ENCODE data around the gene HYLS1. TPM values are rescaled to one million over a fixed set of nuclear protein-coding genes. Genes with fewer than 3 reads are reported as not detected.

The HYLS1 gene
- total RNA-seq, 1 donor from 2014 or later = 9.0 TPM

Other genes with a start within 250 kb of the HYLS1 start
- gene ACRV1, start 206.8 kb upstream of the HYLS1 start, total RNA-seq = not detected in 2 replicates
- not detected in 2 replicates for gene PATE1, start 141.4 kb upstream of the HYLS1 start, total RNA-seq
- gene PATE2, start 108.8 kb upstream of the HYLS1 start, total RNA-seq = not detected in 2 replicates
- not detected in 2 replicates for gene PATE3, start 99.5 kb upstream of the HYLS1 start, total RNA-seq
- not detected in 2 replicates for gene PATE4, start 54.4 kb upstream of the HYLS1 start, total RNA-seq
- 13.4 and 19.7 TPM in 2 replicates for gene PUS3, start 15.5 kb downstream of the HYLS1 start, total RNA-seq
- 0.05 TPM in 1 of 2 replicates, not detected in the other for gene DDX25, start 16.8 kb downstream of the HYLS1 start, total RNA-seq
- gene VSIG10L2, start 58.4 kb downstream of the HYLS1 start, total RNA-seq = not detected in 2 replicates
- 3.6 and 4.0 TPM in 2 replicates for gene CDON, start 175.2 kb downstream of the HYLS1 start, total RNA-seq